Measurements from ENCODE around the gene SCMH1. TPM values are rescaled to one million over a fixed set of nuclear protein-coding genes. Genes with fewer than 3 reads are reported as not detected.

SCMH1 gene
- total RNA-seq, 1 experiment from 2014 or later, result 42.7 TPM

- no peak overlapping the region for H3K4me3 ChIP-seq (ENCODE audit: low read depth in 2 of 2, low read length in 2 of 2)
- ChIA-PET POLR2A (no interaction called here), CTCF (no interaction called here)
- H3K36me3 ChIP-seq (ENCODE audit: control insufficient read depth, insufficient read depth, low read length), result no peaks in the 10 kb centered on the region; the same call in 1 of the 2 replicates
- H3K27me3 ChIP-seq (ENCODE audit: control insufficient read depth, insufficient read depth, low read length), result no peaks in the 10 kb centered on the region
- TF ChIP-seq POLR2AphosphoS5 (IDR thresholded peaks at IDR 0.05; ENCODE audit: low read depth, low read length) (no peak), CTCF (IDR thresholded peaks at IDR 0.05) (no peak), SIN3A (IDR thresholded peaks at IDR 0.05; ENCODE audit: borderline replicate concordance, insufficient read depth, low read depth, low read length) (no peak), TCF7L2 (IDR thresholded peaks at IDR 0.05; ENCODE audit: low read depth, low read length) (no peak)
- TF ChIP-seq, protein P1, sequence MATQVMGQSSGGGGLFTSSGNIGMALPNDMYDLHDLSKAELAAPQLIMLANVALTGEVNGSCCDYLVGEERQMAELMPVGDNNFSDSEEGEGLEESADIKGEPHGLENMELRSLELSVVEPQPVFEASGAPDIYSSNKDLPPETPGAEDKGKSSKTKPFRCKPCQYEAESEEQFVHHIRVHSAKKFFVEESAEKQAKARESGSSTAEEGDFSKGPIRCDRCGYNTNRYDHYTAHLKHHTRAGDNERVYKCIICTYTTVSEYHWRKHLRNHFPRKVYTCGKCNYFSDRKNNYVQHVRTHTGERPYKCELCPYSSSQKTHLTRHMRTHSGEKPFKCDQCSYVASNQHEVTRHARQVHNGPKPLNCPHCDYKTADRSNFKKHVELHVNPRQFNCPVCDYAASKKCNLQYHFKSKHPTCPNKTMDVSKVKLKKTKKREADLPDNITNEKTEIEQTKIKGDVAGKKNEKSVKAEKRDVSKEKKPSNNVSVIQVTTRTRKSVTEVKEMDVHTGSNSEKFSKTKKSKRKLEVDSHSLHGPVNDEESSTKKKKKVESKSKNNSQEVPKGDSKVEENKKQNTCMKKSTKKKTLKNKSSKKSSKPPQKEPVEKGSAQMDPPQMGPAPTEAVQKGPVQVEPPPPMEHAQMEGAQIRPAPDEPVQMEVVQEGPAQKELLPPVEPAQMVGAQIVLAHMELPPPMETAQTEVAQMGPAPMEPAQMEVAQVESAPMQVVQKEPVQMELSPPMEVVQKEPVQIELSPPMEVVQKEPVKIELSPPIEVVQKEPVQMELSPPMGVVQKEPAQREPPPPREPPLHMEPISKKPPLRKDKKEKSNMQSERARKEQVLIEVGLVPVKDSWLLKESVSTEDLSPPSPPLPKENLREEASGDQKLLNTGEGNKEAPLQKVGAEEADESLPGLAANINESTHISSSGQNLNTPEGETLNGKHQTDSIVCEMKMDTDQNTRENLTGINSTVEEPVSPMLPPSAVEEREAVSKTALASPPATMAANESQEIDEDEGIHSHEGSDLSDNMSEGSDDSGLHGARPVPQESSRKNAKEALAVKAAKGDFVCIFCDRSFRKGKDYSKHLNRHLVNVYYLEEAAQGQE (IDR thresholded peaks at IDR 0.05; ENCODE audit: insufficient read depth in 1 of 2, low read depth in 2 of 2, low read length in 1 of 2), result no peak
- no peak for ATAC-seq
- intact Hi-C loops (cut with micrococcal nuclease; ENCODE audit: unreplicated experiment), result no loop called here
- H3K4me1 ChIP-seq (ENCODE audit: control insufficient read depth, insufficient read depth, low read length), result peaks cover 5% of the 10 kb centered on the region
- no peaks in the 10 kb centered on the region for H3K9me3 ChIP-seq (ENCODE audit: control insufficient read depth, insufficient read depth, low read depth, low read length)
- no peak overlapping the region for H3K27ac ChIP-seq (ENCODE audit: low read length)
- DNase-seq (ENCODE audit: low read depth, low spot score), result no peak
- in situ Hi-C loops (cut with HindIII; ENCODE audit: low pct_unique_long_range_greater_than_20kb, low sequenced_read_pairs), result no loop called here
- no TSS peak for BruUV-seq (replicated peaks)
These were observed 88.3 kb downstream of the SCMH1 start for GRCh38 chr1:41153750-41154274.

GRCh38 chr1:41152622-41153044, 89.5 kb downstream of the SCMH1 start:
- Histone ChIP-seq H3K27ac (ENCODE audit: low read length) (peak overlapping the region; percentile 35; the same call in 1 of the 2 replicates), H3K27me3 (ENCODE audit: control insufficient read depth, insufficient read depth, low read length) (no peaks in the 10 kb centered on the region), H3K36me3 (ENCODE audit: control insufficient read depth, insufficient read depth, low read length) (no peaks in the 10 kb centered on the region; the same call in 1 of the 2 replicates), H3K4me3 (ENCODE audit: low read depth in 2 of 2, low read length in 2 of 2) (no peak overlapping the region), H3K4me1 (ENCODE audit: control insufficient read depth, insufficient read depth, low read length) (peaks cover 5% of the 10 kb centered on the region), H3K9me3 (ENCODE audit: control insufficient read depth, insufficient read depth, low read depth, low read length) (no peaks in the 10 kb centered on the region)
- BruUV-seq (replicated peaks), result no TSS peak
- CTCF ChIA-PET, result interaction anchor here (0.5 kb wide), 1 partner anchor 101 kb away, joined by 3 read pairs; no protein-coding TSS in a partner anchor
- POLR2A ChIA-PET, result no interaction called here
- intact Hi-C loops (cut with micrococcal nuclease; ENCODE audit: unreplicated experiment), result no loop called here
- in situ Hi-C loops (cut with HindIII; ENCODE audit: low pct_unique_long_range_greater_than_20kb, low sequenced_read_pairs), result no loop called here
- TF ChIP-seq, protein P1 (IDR thresholded peaks at IDR 0.05; ENCODE audit: insufficient read depth in 1 of 2, low read depth in 2 of 2, low read length in 1 of 2), result no peak
- TF ChIP-seq SIN3A (IDR thresholded peaks at IDR 0.05; ENCODE audit: borderline replicate concordance, insufficient read depth, low read depth, low read length), result no peak
- no peak for TF ChIP-seq TCF7L2 (IDR thresholded peaks at IDR 0.05; ENCODE audit: low read depth, low read length)
- no peak for TF ChIP-seq POLR2AphosphoS5 (IDR thresholded peaks at IDR 0.05; ENCODE audit: low read depth, low read length)
- TF ChIP-seq CTCF (IDR thresholded peaks at IDR 0.05), result no peak
- ATAC-seq, result no peak
- DNase-seq (ENCODE audit: low read depth, low spot score), result no peak

Data from Panc1 (cell line).